Panc1 (cell line): ENCODE data around the gene CD80. TPM values are rescaled to one million over a fixed set of nuclear protein-coding genes. Genes with fewer than 3 reads are reported as not detected.

Experiments
- ATAC-seq: fragments of 200-7000 bp; cut with Tn5 transposase; 2 replicates; pipeline ENCODE4 v1.9.1; 2020; ENCODE audit warnings: mild to moderate bottlenecking, moderate library complexity
- BruUV-seq: library from RNA; stranded (reverse); fragments of 400-500 nt; replicated peaks from 2 replicates; lab custom pipeline; 2021; lab: Mats Ljungman, UMichigan
- CTCF ChIA-PET: fragments of 300-600 bp; sonication (Branson Sonifier 250); formaldehyde crosslinking; loops from one replicate; lab custom pipeline; 2022; ENCODE audit warnings: antibody characterized with exemption; lab: Charles Lee
- POLR2A ChIA-PET: fragments of 300-600 bp; sonication (Branson Sonifier 250); formaldehyde crosslinking; loops from one replicate; lab custom pipeline; 2022; ENCODE audit warnings: antibody characterized with exemption; lab: Charles Lee
- DNase-seq: peaks from one replicate; pipeline ENCODE4 v3.0.0-alpha.2; 2010; ENCODE audit warnings: low read depth, low spot score
- H3K27ac ChIP-seq: 2 replicates; pipeline ENCODE4 v1.5.1; 2011; ENCODE audit warnings: mild to moderate bottlenecking, low read length, inconsistent platforms
- H3K27me3 ChIP-seq: fragments of 200-500 bp; sonication (Bioruptor generic); 2 replicates; pipeline ENCODE4 v1.6.0; 2014; ENCODE audit warnings: low read length, inconsistent platforms; ENCODE audit not compliant: control insufficient read depth, insufficient read depth
- H3K36me3 ChIP-seq: fragments of 200-500 bp; sonication (Bioruptor generic); 2 replicates; pipeline ENCODE4 v1.5.1; 2014; ENCODE audit warnings: inconsistent platforms, mild to moderate bottlenecking, low read length, moderate library complexity; ENCODE audit not compliant: control insufficient read depth, insufficient read depth
- H3K4me1 ChIP-seq: 2 replicates; pipeline ENCODE4 v1.5.1; 2011; ENCODE audit warnings: inconsistent platforms, mild to moderate bottlenecking, low read length, moderate library complexity; ENCODE audit not compliant: control insufficient read depth, insufficient read depth
- H3K4me3 ChIP-seq, 2 experiments: 2 replicates each; pipeline ENCODE4 v1.5.1; 2011 to 2012; ENCODE audit warnings: low read depth in 2 of 2, low read length in 2 of 2, mild to moderate bottlenecking in 2 of 2, inconsistent platforms in 1 of 2, moderate library complexity in 1 of 2
- H3K9me3 ChIP-seq: fragments of 200-500 bp; sonication (Bioruptor generic); 2 replicates; pipeline ENCODE4 v1.5.1; 2014; ENCODE audit warnings: low read depth, mild to moderate bottlenecking, inconsistent platforms, low read length, moderate library complexity; ENCODE audit not compliant: control insufficient read depth, insufficient read depth
- CTCF ChIP-seq: fragments of 450-650 bp; IDR thresholded peaks from 2 replicates; pipeline ENCODE4 v1.5.1; 2017; ENCODE audit warnings: mild to moderate bottlenecking
- POLR2AphosphoS5 ChIP-seq: IDR thresholded peaks from 2 replicates; pipeline ENCODE4 v1.6.1; 2012; ENCODE audit warnings: mild to moderate bottlenecking, low read depth, low read length, moderate library complexity
- REST ChIP-seq, 2 experiments: IDR thresholded peaks; 2 replicates each; pipeline ENCODE4 v1.6.1; 2011 to 2012; ENCODE audit warnings: low read depth in 2 of 2, control low read depth in 1 of 2, low read length in 1 of 2, mild to moderate bottlenecking in 1 of 2, moderate library complexity in 1 of 2; ENCODE audit not compliant: insufficient read depth in 1 of 2
- SIN3A ChIP-seq: IDR thresholded peaks from 2 replicates; pipeline ENCODE4 v1.6.1; 2012; ENCODE audit warnings: low read depth, mild to moderate bottlenecking, low read length, moderate library complexity, borderline replicate concordance; ENCODE audit not compliant: insufficient read depth
- TCF7L2 ChIP-seq: IDR thresholded peaks from 2 replicates; pipeline ENCODE4 v1.6.1; 2011; ENCODE audit warnings: mild to moderate bottlenecking, low read depth, low read length, inconsistent platforms
- in situ Hi-C: cut with HindIII; loops from 2 replicates; pipeline ENCODE4 v1.10.0; 2016; ENCODE audit warnings: low sequenced_read_pairs, low pct_unique_long_range_greater_than_20kb
- intact Hi-C: fragments of 100-400 bp; cut with micrococcal nuclease; formaldehyde crosslinking; loops from one replicate; pipeline ENCODE4 v1.10.0; 2022; ENCODE audit not compliant: unreplicated experiment
- total RNA-seq: library from RNA; stranded (reverse); gene quantifications from one replicate; pipeline ENCODE4 v1.2.1, GENCODE V29; 2021; ENCODE audit not compliant: unreplicated experiment

Gene CD80
- total RNA-seq, 1 experiment from 2014 or later, result 0.15 TPM

- in situ Hi-C loops (no loop called here), intact Hi-C loops (no loop called here)
- 0 out of 2 replicates have a peak, but pooled peaks cover 3% of the 10 kb centered on the region for H3K27me3 ChIP-seq
- H3K27ac ChIP-seq, result no peak overlapping the region
- H3K36me3 ChIP-seq, result no peaks in the 10 kb centered on the region
- no TSS peak for BruUV-seq
- DNase-seq, result no peak
- POLR2A ChIA-PET, result no interaction called here
- TF ChIP-seq SIN3A, result no peak
- no peak for TF ChIP-seq CTCF
- TF ChIP-seq TCF7L2, result no peak
- no peak for TF ChIP-seq POLR2AphosphoS5
- no peak for TF ChIP-seq REST (IDR thresholded peaks at IDR 0.05; ENCODE audit: insufficient read depth in 1 of 2, low read depth in 2 of 2, low read length in 1 of 2)
- H3K9me3 ChIP-seq, result no peaks in the 10 kb centered on the region
- CTCF ChIA-PET, result no interaction called here
- no peak for ATAC-seq
- H3K4me3 ChIP-seq, result no peak overlapping the region
- no peaks in the 10 kb centered on the region for H3K4me1 ChIP-seq
Measured at GRCh38 chr3:119586733-119587172, 27.3 kb upstream of the CD80 start.

- CTCF ChIA-PET, result no interaction called here
- no peak overlapping the region for H3K27ac ChIP-seq
- no peak overlapping the region for H3K4me3 ChIP-seq
- POLR2A ChIA-PET, result no interaction called here
- no peaks in the 10 kb centered on the region for H3K4me1 ChIP-seq
- in situ Hi-C loops, result no loop called here
- BruUV-seq, result no TSS peak
- no peaks in the 10 kb centered on the region for H3K36me3 ChIP-seq
- ATAC-seq (no peak), DNase-seq (no peak)
- no peaks in the 10 kb centered on the region for H3K27me3 ChIP-seq
- TF ChIP-seq SIN3A (no peak), REST (IDR thresholded peaks at IDR 0.05; ENCODE audit: insufficient read depth in 1 of 2, low read depth in 2 of 2, low read length in 1 of 2) (no peak), TCF7L2 (no peak), CTCF (no peak), POLR2AphosphoS5 (no peak)
- intact Hi-C loops, result no loop called here
- no peaks in the 10 kb centered on the region for H3K9me3 ChIP-seq
Measured at GRCh38 chr3:119585856-119586570, 26.6 kb upstream of the CD80 start.
